Omental fat pad (tissue), 4 donors: Measurements from ENCODE around the gene POLK. TPM values are rescaled to one million over a fixed set of nuclear protein-coding genes. Genes with fewer than 3 reads are reported as not detected.
"Not testable (repeated sequence)": the region's sequence is repeated elsewhere in the genome, so short reads cannot be mapped to it uniquely, and the experiment has no call there.

Source experiments
- ATAC-seq: fragments of 150-250 bp; one replicate; pipeline ENCODE4 v1.9.1; 2016; ENCODE audit warnings: mild to moderate bottlenecking, moderate library complexity; ENCODE audit not compliant: low FRiP score
- DNase-seq: peaks from one replicate; pipeline ENCODE4 v3.0.0-alpha.2; 2019; ENCODE audit warnings: low spot score
- CTCF ChIP-seq, 3 donors: fragments of 450-650 bp; IDR thresholded peaks; one replicate each; pipeline ENCODE4 v1.5.1; 2016 to 2017; ENCODE audit warnings: antibody characterized with exemption in 3 of 3, mild to moderate bottlenecking in 3 of 3, moderate library complexity in 2 of 3
- total RNA-seq, 4 donors: library from RNA; depleted of rRNA; stranded (reverse); fragments of >200 nt; gene quantifications; one replicate each; pipeline ENCODE4 v1.1.0, GENCODE V29; 2016

POLK gene
- total RNA-seq, 4 donors from 2014 or later: 32.2 to 51.4 (median 37.0) TPM

GRCh38 chr5:75529185-75529584 lies 17.5 kb downstream of the POLK start:
- no peak for TF ChIP-seq CTCF (IDR thresholded peaks at IDR 0.05)
- ATAC-seq (no peak), DNase-seq (no peak)

- no peak for DNase-seq
- ATAC-seq: no peak
- no peak for TF ChIP-seq CTCF (IDR thresholded peaks at IDR 0.05)
Measured at GRCh38 chr5:75532190-75532589, 20.5 kb downstream of the POLK start.

GRCh38 chr5:75533716-75534115 lies 22.0 kb downstream of the POLK start:
- DNase-seq, ATAC-seq: not testable (repeated sequence)

GRCh38 chr5:75534734-75535133 lies 23.0 kb downstream of the POLK start:
- ATAC-seq (no peak), DNase-seq (no peak)
- TF ChIP-seq CTCF (IDR thresholded peaks at IDR 0.05): no peak

- no peak for DNase-seq
- no peak for TF ChIP-seq CTCF (IDR thresholded peaks at IDR 0.05)
- no peak for ATAC-seq
Measured at GRCh38 chr5:75536147-75536546, 24.5 kb downstream of the POLK start.

GRCh38 chr5:75536694-75537360 lies 25.1 kb downstream of the POLK start:
- DNase-seq (no peak), ATAC-seq (no peak)
- TF ChIP-seq CTCF (IDR thresholded peaks at IDR 0.05): no peak

- no peak for TF ChIP-seq CTCF (IDR thresholded peaks at IDR 0.05)
- DNase-seq (no peak), ATAC-seq (no peak)
Measured at GRCh38 chr5:75538211-75538610, 26.5 kb downstream of the POLK start.
